AG20443 (cell line): ENCODE measurements around the gene EEF2.
"Not testable (repeated sequence)": the region's sequence is repeated elsewhere in the genome, so short reads cannot be mapped to it uniquely, and the experiment has no call there.

Experiments used
- DNase-seq: peaks from one replicate; pipeline ENCODE4 v3.0.0; 2012; ENCODE audit warnings: low spot score, mixed read lengths

The EEF2 gene

DNA sequence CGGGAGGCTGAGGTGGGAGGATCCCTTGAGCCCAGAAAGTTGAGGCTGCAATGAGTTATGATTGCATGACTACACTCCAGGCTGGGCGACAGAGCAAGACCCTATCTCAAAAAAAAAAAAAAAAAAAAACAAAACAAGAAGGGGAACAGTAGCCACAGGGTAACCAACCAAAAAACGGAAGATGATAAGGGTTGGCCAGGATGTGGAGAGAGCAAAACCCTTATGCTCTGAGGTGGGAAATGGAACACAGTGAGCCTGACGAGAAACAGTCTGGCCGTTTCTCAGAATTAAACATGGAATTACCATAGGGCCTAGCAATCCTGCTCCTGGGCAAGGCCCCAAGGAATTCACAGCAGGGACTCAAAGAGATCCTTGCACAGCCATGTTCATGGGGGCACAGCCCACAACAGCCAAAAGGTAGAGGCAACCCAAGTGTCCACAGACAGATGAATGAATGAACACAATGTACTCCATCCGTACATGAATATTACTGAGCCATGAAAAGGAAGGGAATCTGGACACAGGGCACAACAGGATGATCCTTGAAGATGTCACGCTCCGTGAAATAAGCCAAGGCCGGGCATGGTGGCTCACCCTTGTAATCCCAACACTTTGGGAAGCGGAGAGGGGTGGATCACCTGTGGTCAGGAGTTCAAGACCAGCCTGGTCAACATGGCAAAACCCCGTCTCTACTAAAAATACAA is 41.1 kb downstream of the EEF2 start:
- no peak for DNase-seq

- DNase-seq = no peak
Observed at GRCh38 chr19:3942790-3943409, 42.4 kb downstream of the EEF2 start.

GRCh38 chr19:3938300-3938950 is 46.8 kb downstream of the EEF2 start:
- not testable (repeated sequence) for DNase-seq

DNA sequence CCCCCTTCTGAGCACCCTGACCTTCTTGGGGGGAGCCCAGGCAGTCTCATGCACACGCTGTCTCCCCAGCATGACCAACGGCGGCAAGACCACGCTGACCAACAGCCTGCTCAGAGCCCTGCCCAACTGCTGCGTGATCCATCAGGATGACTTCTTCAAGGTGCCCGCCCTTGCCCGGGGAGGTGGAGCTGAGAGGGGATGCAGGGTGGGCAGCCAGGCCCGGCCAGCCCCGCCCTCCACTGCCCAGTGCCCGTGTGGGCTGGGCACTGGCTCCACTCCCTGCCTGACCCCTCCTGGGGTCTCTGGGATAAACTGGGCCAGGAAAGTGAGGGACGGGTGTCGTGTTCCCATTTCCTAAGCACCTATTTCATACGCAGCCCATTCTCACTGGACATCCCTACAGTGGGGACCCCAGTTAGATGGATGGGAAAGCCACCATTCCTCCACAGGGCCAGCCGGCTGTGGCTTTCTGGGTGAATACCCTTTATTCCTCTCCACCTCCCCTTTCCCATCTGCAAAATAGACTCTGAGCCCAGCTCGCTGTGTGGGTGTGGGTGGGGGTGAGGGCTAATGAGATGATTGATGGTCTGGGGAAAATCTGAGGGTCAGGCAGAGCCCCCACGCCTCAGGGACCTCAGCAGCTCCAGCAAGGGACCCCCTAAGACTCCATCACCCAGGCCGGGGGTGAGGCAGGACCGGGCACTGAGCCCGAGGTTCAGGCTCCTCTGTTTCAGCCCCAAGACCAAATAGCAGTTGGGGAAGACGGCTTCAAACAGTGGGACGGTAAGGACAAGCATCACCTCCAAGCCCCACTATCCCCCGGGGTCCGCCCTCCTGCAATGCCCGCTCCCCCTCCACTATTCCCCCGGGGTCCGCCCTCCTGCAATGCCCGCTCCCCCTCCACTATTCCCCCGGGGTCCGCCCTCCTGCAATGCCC is 48.5 kb downstream of the EEF2 start:
- DNase-seq = no peak

DNA sequence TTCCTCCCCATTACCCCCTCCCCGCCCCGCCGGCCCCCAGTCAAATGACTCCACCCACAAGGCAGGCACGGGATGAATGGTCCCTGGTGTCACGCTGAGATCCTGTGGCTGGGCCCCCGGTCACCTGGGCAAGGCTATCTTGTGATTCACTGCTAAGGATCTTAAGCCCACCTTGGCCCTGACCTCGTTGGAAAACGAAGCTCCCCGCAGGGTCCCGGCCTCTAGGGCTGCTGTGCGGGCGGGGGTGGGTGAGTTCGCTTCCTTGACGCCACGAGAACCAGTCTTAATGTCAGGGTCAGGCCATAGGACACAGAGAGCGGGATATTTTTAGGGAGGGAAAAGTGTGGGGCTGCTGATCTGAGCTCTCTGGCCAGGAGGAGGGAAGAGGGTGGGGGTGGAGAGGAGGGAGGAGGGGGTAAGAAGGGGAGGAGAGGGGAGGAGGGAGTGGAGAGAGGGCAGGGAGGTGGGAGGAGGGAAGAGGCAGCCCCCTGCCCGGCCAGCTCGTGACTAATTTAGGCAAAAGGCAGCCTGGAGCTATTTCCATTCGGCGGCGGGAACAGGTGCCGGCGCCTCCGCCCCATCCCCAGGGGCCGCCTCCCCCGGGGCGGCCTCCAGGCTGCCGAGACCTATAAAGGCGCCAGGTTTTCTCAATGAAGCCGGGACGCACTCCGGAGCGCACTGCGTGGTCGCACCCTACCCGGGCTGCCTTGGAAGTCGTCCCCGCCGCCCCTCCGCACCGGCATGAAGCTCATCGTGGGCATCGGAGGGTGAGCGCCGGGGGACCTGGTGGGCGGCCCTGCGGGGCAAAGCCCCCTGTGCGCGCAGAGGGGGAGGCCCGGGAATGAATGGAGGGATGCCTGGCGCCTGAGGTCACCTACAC is 52.1 kb downstream of the EEF2 start, which contains the start of gene NMRK2:
Gene NMRK2, plus strand, starts transcription at position 139 of the 880 bp plus-strand sequence. Its CDS starts 603 bp downstream, at position 742.
- DNase-seq = no peak

- no peak for DNase-seq
Observed at GRCh38 chr19:3931041-3931440, 54.2 kb downstream of the EEF2 start.
